Measurements from ENCODE around the gene MYLIP.
"Not testable (repeated sequence)": the region's sequence is repeated elsewhere in the genome, so short reads cannot be mapped to it uniquely, and the experiment has no call there.

Gene MYLIP

DNA sequence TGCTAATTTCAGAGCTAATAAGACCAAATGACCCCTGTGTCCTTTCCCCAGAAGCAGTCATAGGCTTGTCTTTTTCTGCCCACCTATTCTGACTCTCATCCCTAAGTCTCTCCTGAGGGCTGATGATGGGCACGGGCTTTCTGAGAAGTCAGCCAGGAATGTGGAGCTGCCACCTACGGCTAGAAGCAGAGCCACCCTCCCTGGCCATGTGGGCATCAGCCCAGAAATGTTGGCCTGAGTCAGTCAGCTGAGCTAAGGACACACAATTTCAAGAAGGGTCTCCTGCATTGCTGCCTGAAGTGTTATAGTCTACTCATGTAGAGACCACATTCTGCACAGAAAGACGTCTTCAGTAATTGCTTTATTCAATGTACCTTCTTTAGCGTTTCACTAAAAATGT is 17.1 kb downstream of the MYLIP start:
- no peak for DNase-seq

DNA sequence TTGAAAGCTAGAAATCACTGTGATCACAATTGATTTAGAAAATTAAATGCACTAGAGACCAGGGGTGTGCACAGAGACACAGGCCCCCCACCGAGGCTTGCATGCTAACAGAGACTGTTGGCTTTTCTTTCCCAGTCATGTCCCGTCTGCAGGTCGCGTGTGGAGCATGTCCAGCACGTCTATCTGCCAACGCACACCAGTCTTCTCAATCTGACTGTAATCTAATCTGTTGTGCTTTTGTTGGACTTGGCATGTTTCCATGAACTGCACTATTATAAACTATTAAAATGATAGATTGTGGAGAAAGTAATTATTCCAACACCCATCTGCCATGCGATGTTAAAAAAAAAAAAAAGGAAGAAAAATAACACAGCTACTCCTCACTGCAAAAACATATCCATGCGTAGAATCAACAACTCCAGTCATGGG is 17.7 kb downstream of the MYLIP start:
- DNase-seq: no peak

DNA sequence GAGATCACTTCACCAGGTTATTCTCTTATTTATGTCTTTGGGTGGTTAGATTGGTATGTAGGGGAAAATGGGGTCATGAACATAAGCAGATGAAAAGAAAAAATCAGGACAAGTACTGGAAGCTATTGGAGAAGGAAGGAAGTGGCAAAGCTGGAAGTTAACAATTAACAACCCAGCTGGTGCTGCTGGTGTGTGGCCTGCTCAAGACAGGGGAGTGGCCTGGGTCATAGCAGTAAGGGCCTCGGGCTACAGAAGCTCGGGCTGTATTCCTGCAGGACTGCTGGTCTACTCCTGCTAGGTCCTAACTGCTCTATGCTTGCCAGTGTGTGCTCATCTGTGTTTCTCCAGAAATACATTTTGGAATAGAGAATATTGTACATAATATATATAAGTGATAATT is 19.6 kb downstream of the MYLIP start:
- DNase-seq: no peak

DNA sequence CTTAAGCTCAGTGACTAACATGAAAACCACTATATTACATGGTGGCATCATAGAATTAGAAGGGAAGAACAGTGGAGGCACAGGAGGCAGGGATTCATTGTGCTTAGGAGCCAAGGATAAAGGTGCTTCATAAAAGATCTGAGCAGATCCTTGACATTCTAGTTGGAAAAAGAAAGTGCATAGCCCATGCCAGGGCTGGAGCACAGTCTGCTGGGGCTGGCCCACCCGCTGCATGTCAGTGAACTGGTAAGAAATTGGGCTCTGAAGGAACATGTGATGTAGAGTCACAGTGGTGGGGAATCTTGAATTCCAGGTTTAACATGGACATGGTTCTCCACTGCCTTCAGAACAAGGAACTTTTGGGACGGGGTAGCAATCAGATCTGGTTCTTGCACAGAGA is 20.4 kb downstream of the MYLIP start:
- DNase-seq: no peak

DNA sequence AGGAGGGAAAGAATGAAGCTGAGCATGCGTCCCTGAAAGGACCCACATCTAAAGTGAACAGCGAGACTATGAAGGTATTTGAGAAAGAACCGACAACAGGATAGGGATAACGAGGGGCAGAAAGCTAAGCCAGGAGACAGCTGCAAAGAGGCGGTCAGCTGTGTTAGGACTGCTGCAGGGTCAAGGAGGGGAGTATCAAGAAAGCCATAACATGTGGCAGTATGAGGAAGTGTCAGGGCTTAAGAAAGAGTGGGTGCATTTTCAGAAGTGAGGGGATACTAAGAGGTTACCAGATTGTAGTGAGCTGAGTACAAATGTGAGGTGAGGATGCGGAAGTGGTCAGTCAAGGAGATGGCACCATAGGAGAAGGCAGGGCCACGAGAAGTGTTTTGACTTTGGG is 21.2 kb downstream of the MYLIP start:
- DNase-seq: no peak

DNA sequence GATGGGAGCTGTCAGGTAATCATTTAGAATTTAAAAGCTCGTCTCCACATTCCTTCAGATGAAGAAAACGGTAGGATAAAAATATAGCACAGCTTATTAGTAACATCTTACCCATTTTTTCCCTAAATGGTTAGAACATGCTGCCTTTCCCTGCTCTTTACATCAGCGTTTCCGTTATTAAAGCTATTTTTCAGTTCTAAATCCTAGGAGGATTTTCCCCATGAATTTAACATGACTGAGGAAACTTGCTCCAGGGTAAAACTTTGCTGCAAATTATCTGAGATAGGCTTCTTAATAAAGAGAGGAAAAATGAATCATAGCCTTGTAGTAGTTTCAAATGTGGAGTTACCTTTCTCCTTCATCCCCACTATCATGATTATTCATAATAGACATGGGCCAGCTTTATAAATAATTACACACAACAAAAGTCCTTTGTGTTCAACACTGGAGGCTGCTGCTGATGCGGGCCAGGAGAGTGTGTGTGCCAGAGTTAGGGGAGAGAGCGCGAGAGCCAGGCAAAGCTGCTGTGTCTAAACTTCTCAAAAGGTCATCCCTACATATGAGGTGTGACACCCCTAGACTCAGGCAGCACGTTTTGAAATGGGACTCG is 24.4 kb downstream of the MYLIP start:
- no peak for DNase-seq

DNA sequence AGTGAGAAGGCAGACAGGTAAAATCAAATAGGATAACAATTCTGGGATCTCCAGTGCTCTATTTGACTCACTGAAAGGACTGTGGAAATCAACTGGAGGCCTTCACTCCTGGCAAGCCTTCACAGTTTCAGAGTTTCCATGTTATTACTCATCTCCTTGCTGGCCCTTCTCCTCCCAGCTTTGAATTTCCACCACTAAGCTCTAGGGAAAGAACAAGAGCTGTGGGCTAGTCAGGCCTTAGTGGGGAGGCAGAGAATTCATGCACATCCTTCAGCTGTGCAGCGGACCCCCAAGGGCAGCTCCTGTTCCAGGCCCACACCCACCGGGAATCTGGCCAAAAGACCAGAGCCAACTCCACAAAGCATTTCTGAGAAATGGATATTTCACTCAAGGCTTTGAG is 26.0 kb downstream of the MYLIP start:
- no peak for DNase-seq

DNA sequence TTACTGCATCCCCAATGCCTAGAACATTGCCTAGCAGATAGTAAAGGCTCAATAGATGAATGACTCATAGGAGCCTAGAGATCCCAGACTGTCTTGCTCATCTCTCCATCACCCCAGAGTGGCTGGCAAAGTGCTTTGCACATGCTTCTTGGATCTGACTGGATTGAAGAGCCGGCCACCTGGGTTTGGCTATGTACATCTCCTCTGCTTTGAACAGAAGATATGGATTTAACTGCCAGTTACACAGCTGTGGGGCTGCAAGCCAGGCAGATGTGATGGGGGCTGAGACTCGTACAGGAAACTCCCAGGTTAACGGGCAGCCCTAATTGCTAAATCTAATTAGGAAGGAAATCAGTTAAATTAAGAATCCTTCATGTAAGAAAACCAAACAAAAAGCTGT is 28.6 kb downstream of the MYLIP start:
- DNase-seq: no peak

DNA sequence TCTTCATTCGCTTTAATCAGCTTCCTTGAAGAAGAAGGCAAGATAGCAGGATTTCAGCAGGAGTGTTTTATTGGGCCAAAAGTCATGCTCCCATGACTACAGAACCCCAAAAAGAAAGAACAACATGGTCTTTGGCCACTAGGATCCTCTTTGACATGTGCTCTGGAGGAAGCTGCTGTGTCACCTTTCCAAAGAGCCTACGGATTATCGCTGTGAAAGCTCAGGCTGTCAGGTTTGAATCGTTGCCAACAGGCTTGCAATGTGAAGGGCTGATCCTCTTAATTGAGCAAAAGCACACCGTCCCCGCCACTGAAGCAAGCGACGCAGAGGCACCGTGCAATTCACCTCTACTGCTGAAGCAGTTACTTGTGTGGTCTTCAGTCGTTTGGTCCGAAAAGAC is 29.0 kb downstream of the MYLIP start:
- no peak for DNase-seq

DNA sequence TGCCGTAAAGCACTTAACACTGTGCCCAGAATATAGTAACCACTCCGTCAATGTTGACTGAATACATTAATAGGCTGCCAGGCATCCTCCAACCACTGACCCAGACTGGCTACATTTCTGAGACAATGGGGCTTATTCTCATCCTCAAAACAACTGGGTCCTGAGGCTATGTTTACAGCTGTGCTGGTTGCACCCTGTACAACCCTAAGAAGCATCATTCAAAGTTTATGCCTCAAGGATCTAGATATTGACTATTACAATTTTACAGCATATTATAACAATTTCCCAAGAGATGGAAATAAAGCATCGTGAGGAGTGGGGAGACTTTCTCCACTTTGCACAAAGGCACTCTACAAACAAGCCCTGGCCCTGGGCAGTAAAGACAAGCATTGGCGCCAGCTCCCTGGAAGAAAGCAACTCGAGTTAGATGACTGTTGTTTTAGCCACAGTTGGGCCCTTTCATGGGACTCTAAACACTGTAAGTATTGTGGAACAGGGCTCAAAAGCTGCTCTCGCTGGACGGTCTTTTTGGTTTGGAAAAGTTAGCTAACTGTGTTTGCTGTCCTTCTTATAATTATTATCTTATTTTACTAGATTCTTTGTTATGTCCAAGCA is 30.2 kb downstream of the MYLIP start:
- DNase-seq: no peak

DNA sequence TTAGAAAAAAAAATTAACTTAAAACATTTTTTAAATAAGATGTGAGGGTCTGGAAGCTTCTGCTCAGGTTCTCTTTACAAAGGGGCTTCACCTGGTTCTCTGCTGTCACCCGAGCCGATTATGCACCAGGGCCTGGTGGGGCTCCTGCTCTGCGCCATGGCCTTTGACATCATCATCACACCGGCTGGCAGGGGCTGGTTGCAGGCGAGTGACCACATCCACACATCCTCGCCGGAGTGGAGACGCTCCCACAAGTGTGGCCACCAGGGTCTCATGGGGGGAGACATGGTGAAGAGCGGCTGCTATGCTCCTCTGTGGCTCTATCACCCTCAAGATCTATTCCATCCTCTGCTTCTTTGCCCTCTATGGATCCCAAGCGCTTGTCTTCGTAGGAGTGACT is 31.9 kb downstream of the MYLIP start:
- no peak for DNase-seq

DNA sequence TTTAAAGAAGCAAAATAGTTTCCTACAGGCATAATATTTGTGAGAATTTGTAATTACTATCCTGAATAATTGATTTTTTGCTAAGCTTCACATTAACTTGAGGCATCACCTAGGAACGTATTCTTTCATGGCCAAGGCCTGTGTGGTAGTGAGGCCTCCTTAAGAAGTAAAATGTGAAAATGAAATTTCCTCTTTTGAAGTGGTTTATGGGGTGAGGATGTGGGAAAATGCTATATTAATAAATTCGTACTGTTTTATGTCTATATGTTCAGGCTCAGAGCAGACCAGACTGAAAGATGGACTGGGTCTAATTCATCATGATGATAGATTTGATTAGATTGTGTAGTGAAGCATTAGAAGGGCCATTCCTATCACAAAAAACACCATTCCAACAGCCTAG is 33.1 kb downstream of the MYLIP start:
- no peak for DNase-seq

DNA sequence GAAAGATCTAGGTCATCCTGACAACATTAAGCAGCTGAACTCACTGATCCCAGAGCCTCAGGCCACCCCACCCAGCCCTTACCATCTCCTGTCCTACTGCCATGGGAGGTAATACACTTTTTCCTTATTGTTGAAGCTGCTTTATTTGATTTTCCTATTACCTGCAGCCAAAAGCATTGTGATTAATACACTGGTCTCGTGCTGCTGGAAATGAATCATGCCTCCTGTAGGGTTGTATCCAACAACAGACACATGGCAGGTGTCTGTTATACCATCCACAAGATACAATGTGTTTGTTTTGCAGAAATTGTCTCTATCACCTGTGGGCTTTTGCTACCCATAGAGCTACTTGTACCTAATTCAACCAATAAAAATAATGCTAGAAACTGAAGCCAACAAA is 34.2 kb downstream of the MYLIP start:
- no peak for DNase-seq

DNA sequence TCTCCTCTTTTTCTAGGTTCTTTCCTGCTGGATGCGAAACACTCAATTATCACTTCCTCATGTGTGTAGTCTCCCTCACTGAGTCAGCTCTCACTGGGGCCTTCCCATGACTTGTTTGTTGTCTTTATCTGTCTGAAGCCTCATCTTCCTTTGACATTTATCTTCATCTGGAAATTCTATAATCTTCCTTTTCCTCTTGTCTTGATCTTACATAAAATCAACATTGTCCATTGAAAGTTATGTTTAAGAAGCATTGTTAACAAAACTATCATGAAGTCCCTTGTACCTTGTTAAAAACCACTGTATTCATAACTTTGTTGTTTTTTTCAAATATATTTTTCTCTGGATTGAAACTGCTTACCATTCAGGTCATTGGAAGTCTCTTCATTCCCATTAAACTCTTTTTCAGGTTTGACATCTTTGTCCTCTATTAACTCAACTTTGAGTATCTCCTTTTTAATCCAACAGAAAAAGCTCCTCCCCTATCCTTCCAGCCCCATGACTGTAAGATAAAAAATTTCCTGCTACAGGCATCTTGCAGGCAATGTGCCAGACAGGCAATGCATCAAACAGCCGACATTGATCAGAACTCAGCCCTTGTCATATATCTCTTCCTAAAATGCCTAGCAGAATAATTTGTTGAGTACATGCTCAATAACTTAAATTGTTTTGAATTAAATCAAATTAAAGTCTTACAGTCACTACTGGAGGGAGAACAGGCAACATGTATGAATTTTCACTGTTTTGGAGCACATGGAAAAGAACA is 34.8 kb downstream of the MYLIP start:
- DNase-seq: no peak

DNA sequence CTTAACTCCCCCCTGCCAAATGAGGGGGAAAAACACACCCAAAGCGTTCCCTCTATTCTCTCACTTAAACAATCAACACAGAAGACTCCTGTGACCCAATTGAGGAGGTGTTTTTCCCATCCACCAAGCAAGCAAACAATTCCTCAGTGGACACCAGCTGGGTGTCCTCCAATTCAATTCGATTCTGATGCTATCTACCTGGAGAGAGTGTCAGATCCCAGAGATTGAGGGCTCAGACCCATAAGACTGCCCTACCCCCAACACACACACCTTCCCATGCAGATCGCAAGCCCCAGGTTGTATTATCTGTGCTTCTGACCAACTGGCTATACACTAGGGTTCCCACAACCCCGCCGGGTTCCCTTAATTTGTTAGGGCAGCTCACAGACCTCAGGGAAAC is 36.8 kb downstream of the MYLIP start:
- DNase-seq: no peak

DNA sequence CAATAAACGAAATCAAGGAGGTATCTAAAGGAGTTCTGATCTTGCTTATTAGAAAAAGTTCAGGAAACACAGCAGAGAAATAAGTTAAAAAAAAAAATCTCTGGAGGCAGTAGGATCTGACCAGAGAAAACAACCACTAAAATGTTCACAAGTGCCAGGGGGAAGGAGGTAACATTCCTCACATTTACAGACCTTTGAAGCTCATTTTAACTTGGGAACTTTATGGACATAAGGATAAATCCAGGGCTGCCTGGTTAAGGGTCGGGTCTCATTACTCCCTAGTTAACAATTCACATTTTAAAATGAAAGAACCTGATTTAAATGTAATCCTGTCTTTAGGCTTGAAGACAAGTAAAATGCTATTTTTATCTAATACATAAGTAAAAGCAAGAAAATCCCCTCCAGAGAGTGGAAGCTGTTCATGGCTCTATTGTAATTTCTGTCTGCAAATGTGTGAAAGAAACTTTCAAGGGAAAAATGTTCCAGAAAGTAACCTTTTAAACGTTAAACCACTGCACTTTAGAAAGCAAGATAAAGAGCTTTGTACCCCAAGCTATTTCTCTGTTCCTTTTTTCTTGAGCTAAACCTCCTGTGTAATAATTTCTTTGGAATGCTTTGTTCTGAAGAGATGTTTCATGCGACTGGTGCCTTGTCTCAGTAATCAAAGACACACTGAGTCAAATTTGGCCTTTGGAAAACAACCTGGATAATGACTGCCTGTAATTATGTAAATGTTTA is 38.2 kb downstream of the MYLIP start:
- no peak for DNase-seq

DNA sequence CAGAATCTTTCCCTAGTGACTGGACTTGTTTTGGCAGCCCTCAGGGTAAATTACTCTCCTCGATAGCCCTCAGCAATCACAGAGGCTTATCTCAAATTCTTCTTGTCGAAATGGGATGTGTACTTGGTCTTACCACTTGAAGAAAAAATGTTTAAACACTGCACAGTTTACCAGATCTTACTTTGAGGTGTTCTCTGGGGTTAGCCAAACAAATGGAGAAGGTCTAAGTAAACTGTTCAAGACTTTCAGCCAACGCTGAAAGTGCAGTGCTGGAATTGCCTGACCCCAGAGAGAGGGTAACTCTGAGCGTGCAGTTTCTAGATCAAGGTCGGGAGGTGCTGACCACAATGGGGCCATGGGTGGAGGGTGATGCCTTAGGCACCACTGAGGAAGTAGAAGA is 39.2 kb downstream of the MYLIP start:
- no peak for DNase-seq

DNA sequence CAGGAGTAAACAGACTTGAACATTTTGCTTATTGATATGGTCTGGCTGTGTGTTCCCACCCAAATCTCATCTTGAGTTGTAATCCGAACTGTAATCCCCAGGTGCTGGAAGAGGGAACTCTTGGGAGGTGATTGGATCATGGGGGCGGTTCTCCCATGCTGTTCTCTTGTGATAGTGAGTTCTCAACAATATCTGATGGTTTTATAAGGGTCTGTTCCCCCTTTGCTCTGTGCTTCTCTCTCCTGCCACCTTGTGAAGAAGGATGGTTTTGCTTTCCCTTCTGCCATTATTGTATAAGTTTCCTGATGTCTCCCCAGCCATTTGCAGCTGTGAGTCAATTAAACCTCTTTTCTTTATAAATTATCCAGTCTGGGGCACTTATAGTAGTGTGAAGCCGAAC is 40.0 kb downstream of the MYLIP start:
- DNase-seq: peak; percentile 10

DNA sequence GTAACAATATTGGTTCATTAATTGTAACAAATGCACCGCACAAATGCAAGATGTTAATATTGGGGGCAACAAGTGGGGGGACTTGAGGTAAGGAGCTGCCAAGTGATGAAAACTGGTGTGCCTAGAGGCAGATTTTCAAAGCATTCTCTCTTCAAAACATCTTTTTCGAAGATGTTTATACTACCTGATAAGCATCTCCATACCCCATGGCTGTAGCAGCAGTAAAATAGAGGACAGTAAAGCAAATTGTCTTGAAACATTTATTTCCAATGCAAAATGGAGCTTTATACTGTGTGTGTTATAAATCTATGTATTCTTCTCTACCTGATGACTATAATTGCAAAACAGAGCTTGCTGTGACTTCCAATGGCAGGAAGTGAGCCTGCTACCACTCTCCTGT is 42.5 kb downstream of the MYLIP start:
- no peak for DNase-seq

DNA sequence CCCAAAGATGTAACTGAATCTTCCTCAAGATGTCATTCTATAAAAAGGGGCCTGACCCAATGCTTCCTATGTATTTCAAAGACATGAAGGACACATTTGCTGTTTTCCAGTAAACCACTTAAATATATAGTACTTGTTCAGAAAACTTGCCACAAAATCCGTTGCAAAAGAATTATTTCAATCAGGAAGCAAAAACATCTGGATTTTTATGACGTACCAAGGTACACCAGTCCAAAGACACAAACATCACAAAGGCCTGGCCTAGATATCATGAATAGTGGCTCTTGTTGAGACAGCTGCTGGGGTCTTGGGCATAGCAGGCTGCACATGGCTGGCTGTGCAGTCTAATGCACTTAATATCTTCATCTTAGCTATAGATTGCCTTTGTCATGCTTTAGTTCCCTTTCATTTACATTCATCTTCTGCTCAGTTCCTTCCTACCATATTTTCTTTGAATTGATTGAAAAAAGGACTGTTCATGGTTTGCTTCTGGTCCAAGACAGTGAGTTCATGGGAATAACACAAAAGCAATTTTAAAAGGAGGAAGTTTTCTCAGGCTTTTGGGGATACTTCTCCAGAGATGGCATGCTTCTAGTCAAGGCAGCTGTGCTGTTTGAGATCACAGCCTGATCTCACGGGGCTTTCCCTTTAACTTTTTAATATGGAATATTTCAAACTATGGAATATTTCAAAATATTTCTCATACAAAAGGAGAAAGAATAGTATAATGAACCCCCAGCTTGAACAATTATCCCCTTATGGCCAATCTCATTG is 44.5 kb downstream of the MYLIP start:
- no peak for DNase-seq

DNA sequence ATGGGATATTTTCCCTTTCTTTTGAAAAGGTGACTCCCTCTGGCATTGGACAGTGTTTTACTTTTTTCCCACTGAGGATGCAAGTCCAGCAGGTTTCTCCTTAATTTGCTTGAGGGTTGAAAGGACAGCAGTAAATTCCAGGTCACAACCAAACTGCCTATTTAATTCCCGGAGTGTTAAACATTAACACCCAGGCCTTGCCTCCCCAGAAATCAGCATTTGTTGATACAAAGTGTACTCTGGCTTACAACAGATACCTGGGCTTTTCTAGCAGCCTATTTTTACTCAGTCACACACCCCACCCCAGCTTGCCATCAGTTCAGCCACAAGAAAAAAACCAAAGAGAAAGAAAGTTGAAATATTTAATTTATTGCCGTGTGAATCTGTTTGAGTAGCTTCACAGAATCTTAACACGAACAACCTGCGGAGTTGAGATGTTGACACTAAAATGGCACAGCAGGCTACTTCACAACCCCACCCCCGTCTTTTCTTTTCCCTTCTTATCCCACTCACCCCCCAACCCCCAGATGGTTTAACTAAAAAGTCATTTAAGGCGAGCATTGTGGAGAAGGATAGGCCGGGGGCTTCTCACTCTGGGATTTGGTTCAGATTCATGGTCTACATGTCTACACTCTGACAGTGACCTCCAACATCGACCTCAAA is 45.7 kb downstream of the MYLIP start:
- no peak for DNase-seq

DNA sequence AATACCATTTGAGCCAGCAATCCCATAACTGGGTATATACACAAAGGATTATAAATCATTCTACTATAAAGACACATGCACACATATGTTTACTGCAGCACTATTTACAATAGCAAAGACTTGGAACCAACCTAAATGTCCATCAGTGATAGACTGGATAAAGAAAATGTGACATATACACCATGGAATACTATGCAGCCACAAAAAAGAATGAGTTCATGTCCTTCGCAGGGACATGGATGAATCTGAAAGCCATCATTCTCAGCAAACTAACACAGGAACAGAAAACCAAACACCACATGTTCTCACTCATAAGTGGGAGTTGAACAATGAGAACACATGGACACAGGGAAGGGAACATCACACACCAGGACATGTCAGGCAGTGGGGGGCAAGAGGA is 47.7 kb downstream of the MYLIP start:
- not testable (repeated sequence) for DNase-seq

DNA sequence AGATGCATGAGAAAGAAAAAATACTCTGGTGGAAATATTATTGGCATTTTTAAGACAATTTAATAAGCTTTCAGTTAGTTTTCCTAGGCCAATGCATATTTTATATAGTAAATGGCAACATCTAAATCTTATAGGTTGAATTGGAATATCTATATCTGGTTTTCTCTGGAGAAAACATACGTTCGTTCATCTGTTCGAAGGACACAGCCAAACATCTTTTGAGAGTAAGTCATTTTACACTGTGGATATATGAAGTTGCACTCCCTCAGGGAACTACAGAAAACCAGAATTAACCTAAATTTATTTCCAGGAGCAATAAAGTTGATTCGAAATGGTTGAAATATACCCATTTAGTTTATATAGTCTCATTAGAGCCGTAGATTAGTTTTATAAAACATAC is 49.0 kb downstream of the MYLIP start:
- DNase-seq: no peak
